Spleen (tissue), 11 donors: Measurements from ENCODE around the gene CACNA1C. TPM values are rescaled to one million over a fixed set of nuclear protein-coding genes. Genes with fewer than 3 reads are reported as not detected.

Experiments used
- DNase-seq: peaks from one replicate; pipeline ENCODE4 v3.0.0-alpha.2; 2020
- H3K27ac ChIP-seq, 8 donors: fragments of 200-600 bp; sonication (generic) in 7 of 8; 1 replicate in 4 of 8; 2 replicates in 4 of 8; pipeline versions ENCODE4 v1.5.0 to v1.8.0; 2016 to 2021; ENCODE audit warnings: inconsistent platforms in 4 of 8, mild to moderate bottlenecking in 4 of 8, moderate library complexity in 1 of 8
- H3K27me3 ChIP-seq, 7 donors: fragments of 200-600 bp; sonication (generic) in 6 of 7; replicated peaks in 1 of 7; 1 replicate in 4 of 7; 2 replicates in 3 of 7; pipeline versions ENCODE4 v1.5.0 to v1.8.0; 2016 to 2021; ENCODE audit warnings: inconsistent platforms in 3 of 7, mild to moderate bottlenecking in 1 of 7
- H3K36me3 ChIP-seq, 6 donors: fragments of 200-600 bp; sonication (generic) in 5 of 6; 1 replicate in 4 of 6; 2 replicates in 2 of 6; pipeline versions ENCODE4 v1.5.0 to v1.8.0; 2016 to 2021; ENCODE audit warnings: inconsistent platforms in 2 of 6
- H3K4me1 ChIP-seq, 6 donors: fragments of 200-600 bp; sonication (generic) in 5 of 6; 1 replicate in 3 of 6; 2 replicates in 3 of 6; pipeline versions ENCODE4 v1.5.0 to v1.8.0; 2016 to 2021; ENCODE audit warnings: inconsistent platforms in 3 of 6
- H3K4me3 ChIP-seq, 8 donors: fragments of 200-600 bp; sonication (generic) in 7 of 8; 1 replicate in 4 of 8; 2 replicates in 4 of 8; pipeline versions ENCODE4 v1.5.0 to v1.8.0; 2016 to 2021; ENCODE audit warnings: inconsistent platforms in 4 of 8, mild to moderate bottlenecking in 4 of 8, moderate library complexity in 2 of 8
- H3K9me3 ChIP-seq, 8 donors: fragments of 200-600 bp; sonication (generic) in 7 of 8; 1 replicate in 4 of 8; 2 replicates in 4 of 8; pipeline versions ENCODE4 v1.5.0 to v1.8.0; 2016 to 2021; ENCODE audit warnings: inconsistent platforms in 4 of 8
- POLR2A ChIP-seq, 3 donors: fragments of 450-650 bp; IDR thresholded peaks; one replicate each; pipeline ENCODE4 v1.5.1; 2017; ENCODE audit warnings: antibody characterized with exemption in 3 of 3, mild to moderate bottlenecking in 1 of 3
- POLR2AphosphoS5 ChIP-seq, 3 donors: sonication (generic); formaldehyde crosslinking; IDR thresholded peaks; one replicate each; pipeline ENCODE4 v1.5.1; 2017; ENCODE audit warnings: antibody characterized with exemption in 3 of 3
- WGBS, 5 donors: extraction: QIAGEN DNeasy Blood & Tissue Kit in 3 of 5; methylation state at CpG; one replicate each; pipeline versions ENCODE4 v1.1.5 to v1.1.7; 2013 to 2018; 5-methylcytosine and 5-hydroxymethylcytosine counted together
- intact Hi-C: fragments of 100-400 bp; cut with DNase I; formaldehyde crosslinking; loops from one replicate; pipeline ENCODE4 v1.15.0; 2023; ENCODE audit warnings: low total_unique reads
- polyA plus RNA-seq, 3 donors: library from polyadenylated mRNA; stranded (reverse); fragments of 200-250 nt; gene quantifications; one replicate each; pipeline ENCODE4 v1.2.1, GENCODE V29; 2013
- total RNA-seq, 7 donors: library from RNA; depleted of rRNA in 3 of 7; stranded (reverse); fragments of >200 nt in 3 of 7; fragmentation: NEBNext Ultra II Directional in 4 of 7; extraction: Animal tissue kit (Norgen Biotek cat#: 25700) in 4 of 7; gene quantifications; one replicate each; pipeline versions ENCODE4 v1.1.0 to v1.2.1, GENCODE V29; 2016 to 2021
- TF ChIP-seq, protein P1 (sequence below), 11 experiments: fragments of 200-600 bp in 7 of 11; fragments of 450-650 bp in 4 of 11; sonication (generic) in 4 of 11; IDR thresholded peaks in 8 of 11; conservative IDR thresholded peaks in 3 of 11; 1 replicate in 7 of 11; 2 replicates in 4 of 11; pipeline versions ENCODE4 v1.4.0 to v1.8.0; 2016 to 2021; ENCODE audit warnings: antibody characterized with exemption in 11 of 11, inconsistent platforms in 4 of 11, mild to moderate bottlenecking in 1 of 11
- donor health status: healthy with polysubstance abuse.
- donor health status: DM: no; HTN: no; CAD: no; lungs with moderate emphysema.
- donor health status: DM: no; HTN: no; CAD: no.
- donor health status: Bipolar disorder and iron deficiency.
- donor health status: healthy.
- donor health status: DM: no; HTN: no; CAD: no.
- donor health status: DM: yes; HTN: yes; CAD: no.

CACNA1C gene
- total and polyA plus RNA-seq, 10 donors: 0.67 to 27.6 (median 18.4) TPM

- Histone ChIP-seq H3K9me3 (no peaks in the 10 kb centered on the region), H3K4me3 (no peak overlapping the region), H3K27ac (peak overlapping the region in 4 of 8 donors; percentile 28 to 58 (median 42)), H3K36me3 (no peaks in the 10 kb centered on the region), H3K27me3 (no peaks in the 10 kb centered on the region), H3K4me1 (peaks cover 0 to 25% (median 7%) of the 10 kb centered on the region in 6 donors)
- 47 to 67% (median 55%) methylated on average over 12 of the region's 12 CpGs for WGBS, 5 donors
- intact Hi-C loops: no loop called here
- peak in 1 of 3 donors; percentile 52 for TF ChIP-seq POLR2AphosphoS5 (IDR thresholded peaks at IDR 0.05)
- no peak for TF ChIP-seq POLR2A (IDR thresholded peaks at IDR 0.05)
- DNase-seq: no peak
These were observed 35.0 kb upstream of the CACNA1C start for GRCh38 chr12:2017546-2018337.

- H3K27me3 ChIP-seq: no peaks in the 10 kb centered on the region
- H3K36me3 ChIP-seq: no peaks in the 10 kb centered on the region
- no peak for TF ChIP-seq POLR2AphosphoS5 (IDR thresholded peaks at IDR 0.05)
- no peak for TF ChIP-seq POLR2A (IDR thresholded peaks at IDR 0.05)
- TF ChIP-seq, protein P1, sequence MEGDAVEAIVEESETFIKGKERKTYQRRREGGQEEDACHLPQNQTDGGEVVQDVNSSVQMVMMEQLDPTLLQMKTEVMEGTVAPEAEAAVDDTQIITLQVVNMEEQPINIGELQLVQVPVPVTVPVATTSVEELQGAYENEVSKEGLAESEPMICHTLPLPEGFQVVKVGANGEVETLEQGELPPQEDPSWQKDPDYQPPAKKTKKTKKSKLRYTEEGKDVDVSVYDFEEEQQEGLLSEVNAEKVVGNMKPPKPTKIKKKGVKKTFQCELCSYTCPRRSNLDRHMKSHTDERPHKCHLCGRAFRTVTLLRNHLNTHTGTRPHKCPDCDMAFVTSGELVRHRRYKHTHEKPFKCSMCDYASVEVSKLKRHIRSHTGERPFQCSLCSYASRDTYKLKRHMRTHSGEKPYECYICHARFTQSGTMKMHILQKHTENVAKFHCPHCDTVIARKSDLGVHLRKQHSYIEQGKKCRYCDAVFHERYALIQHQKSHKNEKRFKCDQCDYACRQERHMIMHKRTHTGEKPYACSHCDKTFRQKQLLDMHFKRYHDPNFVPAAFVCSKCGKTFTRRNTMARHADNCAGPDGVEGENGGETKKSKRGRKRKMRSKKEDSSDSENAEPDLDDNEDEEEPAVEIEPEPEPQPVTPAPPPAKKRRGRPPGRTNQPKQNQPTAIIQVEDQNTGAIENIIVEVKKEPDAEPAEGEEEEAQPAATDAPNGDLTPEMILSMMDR (IDR thresholded peaks at IDR 0.05 in 8 of 11, conservative IDR thresholded peaks at IDR 0.05 in 3 of 11): no peak
- intact Hi-C loops: no loop called here
- H3K4me3 ChIP-seq: no peak overlapping the region
- DNase-seq: no peak
- 82 to 90% (median 89%) methylated on average over 7 of the region's 7 CpGs for WGBS, 5 donors
- H3K27ac ChIP-seq: peak overlapping the region in 4 of 8 donors; percentile 28 to 58 (median 42)
- peaks cover 0 to 22% (median 6%) of the 10 kb centered on the region in 6 donors for H3K4me1 ChIP-seq
- H3K9me3 ChIP-seq: no peaks in the 10 kb centered on the region
These were observed 34.4 kb upstream of the CACNA1C start for GRCh38 chr12:2018391-2018790.

DNA sequence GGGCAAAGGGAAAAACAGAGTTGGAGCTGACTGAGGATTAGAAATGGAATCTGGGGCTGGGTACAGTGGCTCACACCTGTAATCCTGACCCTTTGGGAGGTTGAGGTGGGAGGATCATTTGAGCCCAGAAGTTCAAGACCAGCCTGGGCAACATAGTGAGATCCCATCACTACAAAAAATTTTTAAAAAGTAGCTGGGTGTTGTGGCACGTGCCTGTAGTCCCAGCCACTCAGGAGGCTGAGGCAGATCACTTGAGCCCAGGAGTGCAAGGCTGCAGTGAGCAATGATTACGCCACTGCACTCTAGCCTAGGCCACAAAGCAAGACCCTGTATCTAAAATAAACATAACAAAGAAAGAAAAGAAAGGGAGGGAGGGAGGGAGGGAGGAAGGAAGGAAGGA lies 33.7 kb upstream of the CACNA1C start:
- no peaks in the 10 kb centered on the region for H3K36me3 ChIP-seq
- H3K4me1 ChIP-seq: peaks cover 0 to 18% (median 1%) of the 10 kb centered on the region in 6 donors
- H3K27me3 ChIP-seq: no peaks in the 10 kb centered on the region
- DNase-seq: no peak
- no peak overlapping the region for H3K27ac ChIP-seq
- intact Hi-C loops: no loop called here
- no peak overlapping the region for H3K4me3 ChIP-seq
- 81 to 87% (median 86%) methylated on average over 2 of the region's 2 CpGs for WGBS, 5 donors
- no peaks in the 10 kb centered on the region for H3K9me3 ChIP-seq
- TF ChIP-seq POLR2A (IDR thresholded peaks at IDR 0.05) (no peak), POLR2AphosphoS5 (IDR thresholded peaks at IDR 0.05) (no peak)
- TF ChIP-seq, protein P1 (IDR thresholded peaks at IDR 0.05 in 8 of 11, conservative IDR thresholded peaks at IDR 0.05 in 3 of 11): no peak

DNA sequence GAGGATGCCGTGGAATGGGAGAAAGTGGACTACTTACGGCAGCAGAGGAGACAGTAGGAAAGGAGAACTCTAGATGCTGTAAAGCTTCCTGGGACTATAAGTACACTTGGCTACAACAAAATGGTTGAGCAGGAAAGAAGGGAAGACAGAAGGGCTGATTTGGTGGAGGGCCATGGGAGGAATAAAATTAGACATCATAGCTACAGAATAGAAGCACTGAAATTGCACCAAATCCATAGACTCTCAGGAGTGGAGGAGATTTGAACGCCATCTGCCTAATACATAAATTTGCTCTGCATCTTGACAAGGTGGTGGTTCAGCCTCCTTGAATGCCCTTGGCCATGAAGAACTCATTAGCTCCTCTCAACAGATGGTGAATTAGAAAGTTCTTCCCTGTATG lies 32.3 kb upstream of the CACNA1C start:
- no peak for DNase-seq
- no peaks in the 10 kb centered on the region for H3K27me3 ChIP-seq
- H3K4me1 ChIP-seq: peaks cover 0 to 14% (median 0%) of the 10 kb centered on the region in 6 donors
- no peaks in the 10 kb centered on the region for H3K36me3 ChIP-seq
- no peak overlapping the region for H3K4me3 ChIP-seq
- H3K9me3 ChIP-seq: no peaks in the 10 kb centered on the region
- WGBS, 5 donors: 93 to 96% (median 95%) methylated on average over 3 of the region's 3 CpGs
- TF ChIP-seq, protein P1 (IDR thresholded peaks at IDR 0.05 in 8 of 11, conservative IDR thresholded peaks at IDR 0.05 in 3 of 11): no peak
- TF ChIP-seq POLR2A (IDR thresholded peaks at IDR 0.05): no peak
- TF ChIP-seq POLR2AphosphoS5 (IDR thresholded peaks at IDR 0.05): no peak
- intact Hi-C loops: no loop called here
- H3K27ac ChIP-seq: no peak overlapping the region
